NCI-H2171 (cell line): Measurements from ENCODE around the gene SH3BGRL2.

ENCODE experiments used
- DNase-seq: peaks from one replicate; lab custom pipeline; 2025; lab: John Stamatoyannopoulos, UW

The SH3BGRL2 gene

DNA sequence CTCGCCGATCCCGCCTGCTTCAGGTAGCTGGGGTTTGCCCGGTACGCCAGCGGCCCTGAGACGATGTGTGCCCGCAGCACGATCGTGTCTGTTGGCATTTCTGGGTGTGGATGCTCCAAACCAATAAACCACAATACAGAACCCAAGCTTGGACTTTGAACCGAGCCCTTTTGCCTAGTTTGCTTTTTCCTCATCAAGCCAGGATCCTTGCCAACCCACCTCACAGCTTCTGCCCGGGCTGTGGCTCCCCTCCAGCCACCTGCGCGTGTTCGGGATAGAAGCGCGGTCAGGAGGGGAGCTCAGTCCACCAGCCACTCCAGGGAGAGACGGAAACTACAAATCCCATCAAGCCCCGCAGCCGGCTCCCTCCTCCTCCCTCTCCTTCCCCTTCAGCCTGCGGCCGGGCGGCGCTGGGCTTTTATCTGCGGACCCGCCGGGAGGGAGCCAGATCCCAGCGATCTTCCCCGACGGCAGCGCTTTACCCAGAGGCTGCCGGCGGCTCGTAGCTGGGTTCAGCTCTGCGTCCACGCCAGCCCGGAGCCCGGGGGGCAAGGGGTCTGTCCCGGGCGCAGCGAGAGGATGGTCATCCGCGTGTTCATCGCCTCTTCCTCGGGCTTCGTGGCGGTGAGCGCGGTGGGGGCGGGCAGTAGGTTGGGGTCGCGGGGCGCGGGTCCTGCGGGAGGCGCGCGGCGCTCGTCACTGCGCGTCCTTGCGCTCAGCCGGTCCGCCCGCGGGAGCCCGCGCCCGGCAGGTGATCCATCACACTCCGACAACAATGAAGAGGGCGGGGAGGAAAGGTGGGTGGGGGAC, at the start of gene SH3BGRL2:
TSS of gene SH3BGRL2 (plus strand) at position 447 of the 810 bp plus-strand sequence. CDS start at position 580, 133 bp downstream.
- peak; percentile 72 for DNase-seq

DNA sequence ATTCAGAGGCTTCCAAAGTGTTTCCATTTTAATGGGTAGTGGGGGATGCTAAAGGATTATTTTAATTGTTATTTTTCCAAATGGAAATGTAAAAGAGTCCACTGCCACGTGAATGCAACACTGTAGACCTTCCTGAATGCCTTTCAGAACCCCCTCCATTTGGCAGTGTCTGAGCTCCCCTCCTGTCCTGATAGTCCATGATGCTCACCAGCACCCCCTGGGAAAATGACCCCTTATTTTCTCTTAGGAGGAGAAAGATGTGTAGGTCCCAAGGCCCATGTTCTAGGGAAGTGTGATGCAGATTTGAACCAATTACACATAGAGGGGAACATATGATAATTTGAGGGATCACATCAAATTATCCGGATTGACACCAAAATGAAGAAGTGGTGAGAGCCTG, 46.8 kb upstream of the SH3BGRL2 start:
- DNase-seq, result no peak

DNA sequence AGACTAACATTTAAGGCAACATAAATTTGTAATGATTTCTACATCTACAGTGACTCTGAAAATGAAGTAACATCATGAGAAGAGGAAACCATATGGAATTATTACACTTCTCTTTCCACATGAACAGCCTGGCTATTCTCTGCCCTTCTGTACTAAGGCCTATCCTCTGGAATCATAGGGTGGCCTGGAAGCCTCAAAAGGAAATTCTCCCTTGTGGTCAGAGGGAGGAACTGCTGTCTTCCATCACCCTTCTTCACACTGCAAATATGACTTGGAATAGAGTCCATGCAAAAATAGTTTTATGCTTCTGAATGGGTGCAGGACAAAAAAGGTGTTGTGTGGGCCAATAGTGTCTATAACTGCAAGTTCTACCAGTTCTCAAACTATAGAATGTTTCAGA, 44.6 kb upstream of the SH3BGRL2 start:
- peak; percentile 1 for DNase-seq

DNA sequence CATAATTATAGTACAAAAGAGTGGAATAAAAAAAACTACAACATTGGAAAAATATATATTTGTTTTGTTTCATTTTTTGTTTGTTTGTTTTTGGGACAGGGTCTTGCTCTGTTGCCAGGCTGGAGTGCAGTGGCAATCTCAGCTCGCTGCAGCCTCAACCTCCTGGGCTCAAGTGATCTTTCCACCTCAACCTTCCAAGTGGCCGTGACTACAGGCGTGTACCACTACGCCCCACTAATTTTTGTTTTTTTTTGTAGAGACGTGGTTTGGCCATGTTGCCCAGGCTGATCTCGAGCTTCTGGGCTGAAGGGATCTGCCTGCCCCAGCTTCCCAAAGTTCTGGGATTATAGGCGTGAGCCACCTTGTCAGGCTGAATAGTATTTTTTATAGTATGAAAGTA, 41.4 kb upstream of the SH3BGRL2 start:
- no peak for DNase-seq

DNA sequence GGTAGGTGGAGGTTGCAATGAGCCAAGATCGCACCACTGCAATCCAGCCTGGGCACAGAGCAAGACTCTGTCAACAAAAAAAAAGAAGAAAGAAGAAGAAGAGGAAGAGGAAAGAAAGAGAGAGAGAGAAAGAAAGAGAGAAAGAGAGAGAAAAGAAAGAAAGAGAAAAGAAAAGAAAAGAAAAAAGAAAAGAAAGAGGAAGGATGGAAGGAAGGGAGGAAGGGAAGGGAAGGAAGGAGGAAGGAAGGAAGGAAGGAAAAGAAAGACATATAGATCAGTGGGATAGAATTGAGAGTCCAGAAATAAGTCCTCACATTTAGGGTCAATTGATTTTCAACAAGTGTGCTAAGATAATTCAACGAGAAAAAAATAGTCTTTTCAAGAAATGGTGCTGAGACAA, 34.0 kb upstream of the SH3BGRL2 start:
- no peak for DNase-seq

DNA sequence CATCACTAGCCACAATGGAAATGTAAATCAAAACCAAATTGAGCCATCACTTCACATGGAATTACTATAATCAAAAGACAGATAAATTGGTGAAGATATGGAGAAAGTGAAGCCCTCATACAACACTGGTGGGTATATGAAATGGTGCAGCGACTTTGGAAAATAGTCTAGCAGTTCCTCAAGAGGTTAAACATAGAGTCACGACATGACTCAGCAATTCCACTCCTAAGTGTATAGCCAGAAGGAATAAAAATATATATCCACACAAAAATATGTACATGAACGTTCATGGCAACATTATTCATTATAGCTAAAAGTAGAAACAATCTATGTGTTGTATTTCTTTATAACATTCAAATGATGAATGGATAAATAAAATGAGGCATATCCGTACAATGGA, 33.1 kb upstream of the SH3BGRL2 start:
- no peak for DNase-seq

DNA sequence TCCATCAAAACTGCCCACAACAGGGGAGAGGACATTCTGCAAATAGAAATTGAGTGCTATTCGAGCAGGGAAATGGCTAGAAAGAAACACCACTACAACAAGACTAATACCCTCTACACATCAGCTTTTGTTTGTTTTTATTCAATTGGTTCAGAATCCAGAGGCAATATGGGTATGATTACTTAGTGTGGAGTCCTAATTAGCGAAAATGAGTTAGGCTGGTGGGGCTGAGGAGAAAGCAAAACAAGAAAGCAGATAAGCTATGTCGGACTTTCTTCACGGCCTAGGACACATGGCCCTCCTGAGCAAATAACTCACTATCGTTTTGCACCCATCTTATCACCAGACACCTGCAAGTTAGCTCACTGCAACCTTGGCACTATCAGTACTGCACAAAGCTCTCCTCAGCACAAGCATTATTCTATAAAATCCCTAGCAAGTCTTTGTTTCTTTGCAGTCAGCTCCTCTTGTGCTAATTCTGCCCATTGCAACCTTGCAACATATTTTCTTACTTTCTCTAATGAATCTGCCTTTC, 31.3 kb upstream of the SH3BGRL2 start:
- DNase-seq, result no peak

DNA sequence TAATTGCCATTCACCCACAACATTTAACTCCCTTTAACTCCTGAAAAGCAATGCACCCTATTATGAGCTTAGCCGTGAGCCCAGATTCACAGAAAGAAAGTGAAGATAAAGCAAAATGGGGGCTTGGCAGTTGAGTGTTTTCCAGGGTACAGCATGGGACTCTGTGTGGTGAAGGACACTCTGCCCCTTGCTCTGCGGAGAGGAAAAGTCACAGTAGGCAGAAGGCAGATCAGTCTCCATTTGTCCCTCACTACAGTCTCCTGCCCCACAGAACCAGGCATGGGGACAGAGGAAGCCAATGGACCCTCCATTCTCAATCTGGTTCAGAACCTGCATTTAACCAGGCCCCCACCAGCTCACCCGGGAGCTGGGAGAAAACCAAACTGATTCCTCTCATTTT, 30.8 kb upstream of the SH3BGRL2 start:
- no peak for DNase-seq

DNA sequence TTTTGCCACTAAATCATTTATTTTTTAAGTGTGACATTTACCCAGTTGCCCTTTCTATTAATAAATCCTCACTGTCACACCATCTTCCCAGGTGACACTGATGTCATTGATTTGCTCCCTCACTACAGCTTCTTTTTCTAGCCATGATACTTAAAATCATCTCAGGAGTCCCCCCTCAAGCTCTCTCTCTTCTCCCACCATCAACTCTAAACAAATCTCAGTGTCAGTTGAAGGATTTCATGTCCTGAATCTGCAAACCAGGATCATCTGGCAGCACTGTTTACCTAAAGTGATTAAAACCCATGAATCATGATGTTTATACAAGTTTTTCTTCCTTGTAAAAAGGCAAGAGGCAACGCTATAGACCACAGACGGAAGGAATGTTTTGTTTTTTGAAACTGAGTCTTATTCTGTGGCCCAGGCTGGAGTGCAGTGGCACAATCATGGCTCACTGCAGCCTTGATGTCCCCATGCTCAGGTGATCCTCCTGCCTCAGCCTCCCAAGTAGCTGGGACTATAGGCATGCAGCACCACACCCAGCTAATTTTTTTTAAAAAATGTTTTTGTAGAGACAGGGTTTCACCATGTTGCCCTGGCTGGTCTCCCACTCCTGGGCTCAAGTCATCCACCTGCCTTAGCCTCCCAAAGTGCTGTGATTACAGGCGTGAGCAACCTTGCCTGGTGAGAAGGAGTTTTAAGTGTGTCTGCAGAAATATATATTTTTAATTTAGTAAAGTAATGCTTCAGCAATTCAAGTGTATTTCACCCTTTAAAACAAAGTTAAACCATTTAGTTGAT, 30.1 kb upstream of the SH3BGRL2 start:
- no peak for DNase-seq

DNA sequence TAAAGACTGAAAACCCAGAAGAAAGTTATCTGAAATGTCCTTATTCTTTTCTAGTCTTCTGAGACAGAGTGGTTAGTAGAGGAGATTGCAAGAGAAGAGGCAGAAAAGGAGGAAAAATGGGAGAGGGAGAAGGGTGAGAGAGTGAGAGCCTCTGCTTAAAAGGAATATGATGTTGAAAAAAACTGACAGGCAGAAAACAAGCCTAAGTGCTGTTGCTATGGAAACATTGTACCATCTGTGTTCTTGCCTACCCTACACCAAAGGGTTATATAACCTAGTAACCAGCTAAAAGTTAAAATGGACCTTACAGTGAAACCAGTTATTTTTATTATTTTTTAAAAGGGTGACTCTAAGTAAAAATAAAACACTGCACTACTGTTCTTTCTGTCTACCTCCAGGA, 28.3 kb upstream of the SH3BGRL2 start:
- DNase-seq, result peak; percentile 77

DNA sequence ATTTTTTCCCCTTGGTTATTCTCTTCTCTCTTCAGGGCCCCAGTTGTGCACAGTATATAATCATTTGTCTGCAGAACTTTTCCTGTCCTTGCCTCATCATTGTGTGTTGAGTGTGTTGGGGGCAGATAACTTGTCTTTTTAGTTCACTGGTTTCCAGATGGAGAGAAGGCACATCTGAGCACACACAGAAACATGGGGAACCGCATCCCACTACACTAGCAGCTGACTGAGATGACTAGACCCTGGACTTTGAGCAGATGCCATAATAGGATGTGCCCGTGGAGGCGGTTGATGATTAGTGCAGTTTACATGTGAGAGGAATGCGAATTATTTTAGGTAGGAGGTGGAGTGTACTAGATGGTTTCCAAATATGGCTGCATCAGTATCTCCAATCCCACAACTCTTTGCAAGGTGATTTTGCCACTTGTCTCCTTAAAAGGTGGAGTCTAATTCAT, 26.5 kb upstream of the SH3BGRL2 start:
- no peak for DNase-seq

DNA sequence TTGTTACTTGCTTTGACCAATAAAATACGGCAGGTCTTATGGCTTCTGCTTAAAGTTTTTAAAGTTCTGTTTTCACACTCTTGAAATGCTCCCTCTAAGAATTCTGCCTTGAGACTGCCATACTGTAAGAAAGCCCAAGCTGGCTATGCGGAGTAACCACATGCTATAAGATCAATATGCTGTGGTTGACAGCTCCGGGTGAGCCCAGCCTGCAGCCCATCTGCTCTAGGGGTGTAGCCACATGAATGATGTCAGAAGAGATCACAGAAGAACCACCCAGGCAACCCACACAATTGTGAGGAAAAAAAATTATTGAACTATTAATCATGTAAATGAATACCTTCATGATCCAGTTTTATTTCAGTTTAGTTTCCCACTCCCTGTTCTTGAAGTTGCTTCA, 26.1 kb upstream of the SH3BGRL2 start:
- peak; percentile 10 for DNase-seq

DNA sequence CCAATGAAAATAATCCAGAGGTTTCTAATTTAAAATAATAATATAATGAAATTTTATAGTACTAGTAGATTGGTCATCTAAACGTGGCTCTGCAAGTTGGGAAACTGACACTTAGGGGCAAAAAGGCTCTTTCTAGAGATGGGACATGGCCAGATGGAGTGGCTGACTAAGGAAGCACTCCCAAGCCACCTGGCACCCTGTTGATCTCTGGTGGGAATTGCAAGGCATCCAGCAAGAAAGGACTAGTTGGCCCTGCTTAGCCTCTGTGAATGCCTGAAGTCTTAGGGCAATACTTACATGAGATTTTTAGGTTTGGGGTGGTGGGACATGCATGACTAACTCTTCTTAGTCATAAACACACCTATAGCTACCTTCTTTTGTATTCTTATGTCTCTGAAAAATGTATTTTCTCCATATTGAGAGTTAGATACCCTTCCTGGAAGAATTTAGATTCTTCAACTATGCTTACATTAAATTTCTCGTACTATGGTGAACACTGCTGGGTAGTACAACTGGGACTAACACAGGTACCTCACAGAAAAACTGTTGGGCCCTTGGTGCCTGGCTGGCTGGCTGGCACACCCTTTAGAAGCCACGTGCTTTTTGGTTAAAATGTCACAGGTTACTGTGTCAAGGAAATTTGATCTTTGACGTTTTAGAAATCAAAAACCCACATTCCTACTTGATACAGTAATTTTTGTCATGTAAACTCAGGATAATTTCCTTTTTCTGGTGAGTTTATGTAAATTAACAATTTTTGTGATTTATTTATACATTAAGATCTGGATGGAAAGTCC, 25.0 kb upstream of the SH3BGRL2 start:
- peak; percentile 28 for DNase-seq

DNA sequence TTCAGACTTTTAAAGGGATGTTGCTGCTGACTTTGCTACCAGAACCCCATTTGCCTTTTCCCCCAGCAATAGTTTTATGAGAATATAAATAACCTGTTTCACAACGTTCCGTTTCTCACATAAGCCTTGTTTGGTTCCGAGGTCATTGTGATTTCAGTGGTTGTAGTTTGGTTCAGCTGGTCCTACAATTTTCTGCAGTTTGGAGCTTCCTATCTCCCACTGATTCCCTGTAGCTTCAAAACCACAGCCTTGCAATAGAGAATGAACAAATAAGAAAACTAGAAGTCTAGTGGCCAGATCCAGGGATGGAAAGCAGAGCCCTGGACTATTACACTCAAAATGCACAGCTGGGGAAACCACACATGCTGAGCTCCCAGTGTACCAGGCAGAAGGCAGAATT, 24.1 kb upstream of the SH3BGRL2 start:
- DNase-seq, result no peak

DNA sequence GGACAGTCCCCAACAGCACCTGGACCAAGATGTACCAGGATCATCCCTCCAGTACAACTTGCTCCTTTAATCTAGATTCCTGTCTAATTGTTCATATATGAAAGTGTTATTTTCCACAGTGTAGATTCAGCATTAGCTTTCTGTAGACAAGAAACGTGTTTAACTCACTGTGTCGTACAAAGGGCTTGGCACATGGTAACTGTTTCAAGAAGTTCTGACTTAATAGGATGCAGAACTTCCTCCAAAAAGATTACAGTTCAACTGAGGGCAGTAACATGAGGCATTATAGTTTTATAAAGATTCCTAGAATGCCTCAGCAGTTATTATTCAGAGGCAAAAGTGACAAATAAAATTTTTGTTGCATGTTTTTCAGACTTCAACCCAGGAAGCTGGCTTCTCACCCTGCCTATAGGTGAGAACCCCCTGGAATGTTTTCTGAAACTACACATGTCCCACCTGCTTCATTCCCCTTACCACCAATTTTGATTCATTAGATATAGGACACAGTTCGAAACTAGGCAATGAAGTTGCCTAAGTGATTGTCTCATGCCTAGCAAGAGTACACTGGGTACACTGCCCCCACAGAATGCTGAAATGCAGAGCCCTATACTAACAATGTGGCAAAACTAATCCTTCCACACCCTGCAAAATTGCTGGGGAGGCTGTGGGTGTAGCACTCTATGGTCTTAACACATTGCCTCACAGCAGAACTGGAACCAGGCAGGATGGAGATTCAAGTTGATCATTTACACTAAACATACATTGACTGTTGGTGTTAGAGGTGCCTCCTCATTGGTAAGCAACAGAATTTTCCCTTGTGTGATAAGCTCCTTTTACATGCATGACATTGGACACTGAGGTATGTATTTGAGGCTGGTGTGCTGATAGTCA, 22.6 kb upstream of the SH3BGRL2 start:
- no peak for DNase-seq

DNA sequence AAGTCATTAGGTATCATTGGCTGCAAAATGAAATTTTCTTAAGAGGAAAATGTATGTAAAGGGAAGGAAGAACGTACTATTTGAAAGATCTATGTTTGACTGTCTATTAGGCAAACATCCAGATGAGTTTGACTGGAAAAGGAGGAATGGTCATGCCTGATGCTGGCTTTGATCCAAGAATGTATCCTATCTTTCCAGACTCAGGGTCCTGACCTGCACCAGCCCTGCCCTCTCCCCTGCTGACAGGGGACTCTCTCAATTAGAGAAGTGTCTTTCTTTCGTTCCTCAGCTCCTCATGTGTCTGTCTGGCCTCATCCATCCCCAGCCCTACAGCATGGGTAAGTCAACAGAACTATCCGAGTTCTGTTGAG, 21.9 kb upstream of the SH3BGRL2 start:
- DNase-seq, result no peak

DNA sequence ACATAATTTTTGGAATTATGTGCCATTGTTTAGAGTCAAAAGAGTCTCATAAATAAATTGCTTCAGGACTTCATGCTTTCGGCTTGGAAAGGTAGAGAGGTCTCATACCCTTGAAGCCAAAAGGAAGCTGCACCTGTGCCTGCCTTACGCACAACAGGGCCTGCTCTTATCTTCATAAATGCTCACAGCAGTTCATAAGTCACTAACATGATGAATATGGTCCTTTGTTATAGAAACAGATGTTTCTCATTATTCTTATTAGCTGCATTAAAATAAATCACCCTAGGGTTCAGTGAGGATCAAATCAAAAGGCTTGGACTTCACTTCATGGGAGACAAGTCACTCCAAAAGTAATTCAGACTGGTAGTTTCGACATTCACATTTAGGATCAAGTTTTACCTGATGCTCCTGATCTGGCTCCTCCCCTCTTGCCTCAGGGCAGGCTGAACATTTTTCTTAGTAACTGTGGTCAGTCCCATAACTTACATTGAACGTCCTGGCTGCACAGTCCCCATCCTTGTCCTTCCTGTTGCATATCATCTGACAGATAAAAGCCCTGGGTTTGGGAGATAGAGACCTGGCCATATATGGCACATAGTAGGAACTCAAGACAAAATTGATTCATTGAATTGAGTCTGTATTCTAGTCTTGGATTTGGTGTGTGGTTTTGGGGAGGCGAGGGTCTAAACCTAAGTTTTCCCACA, 20.7 kb upstream of the SH3BGRL2 start:
- DNase-seq, result no peak

DNA sequence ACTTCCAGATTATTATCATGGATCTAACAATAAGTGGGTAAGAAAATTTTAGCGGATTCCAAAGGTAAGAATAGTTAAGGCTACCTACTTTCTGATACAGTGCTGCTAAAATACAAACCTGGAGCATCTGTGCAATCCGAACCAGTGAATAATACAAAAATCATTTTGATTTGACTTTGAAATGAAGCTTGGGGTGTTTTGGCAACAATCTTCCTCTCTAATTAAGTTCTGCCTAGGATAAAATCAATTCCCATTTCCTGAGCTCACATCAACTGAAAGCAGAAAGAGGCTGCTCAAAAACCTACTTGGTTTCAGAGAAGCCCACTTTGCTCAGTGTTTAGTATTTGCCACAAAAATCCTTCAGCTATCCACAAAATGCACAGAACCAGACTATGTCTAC, 18.7 kb upstream of the SH3BGRL2 start:
- no peak for DNase-seq

DNA sequence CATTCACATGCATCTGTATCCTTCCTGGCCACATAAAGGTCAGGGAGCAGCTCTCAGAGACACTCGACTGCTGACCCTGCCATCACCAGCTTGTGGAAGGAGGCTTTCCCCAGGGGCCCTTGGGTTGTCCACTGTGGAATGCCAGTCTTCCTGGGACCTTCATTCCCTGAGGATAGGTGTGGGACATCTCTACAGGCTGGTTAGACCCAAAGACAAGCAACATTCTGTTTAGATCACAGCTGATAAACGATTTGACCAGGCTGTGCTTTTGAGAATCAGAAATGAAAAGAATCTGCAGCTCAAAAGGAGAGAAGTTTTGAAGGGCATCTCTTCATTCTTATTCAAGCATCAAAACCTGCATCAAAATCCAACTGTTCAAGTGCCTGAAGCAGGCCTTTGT, 18.2 kb upstream of the SH3BGRL2 start:
- no peak for DNase-seq

DNA sequence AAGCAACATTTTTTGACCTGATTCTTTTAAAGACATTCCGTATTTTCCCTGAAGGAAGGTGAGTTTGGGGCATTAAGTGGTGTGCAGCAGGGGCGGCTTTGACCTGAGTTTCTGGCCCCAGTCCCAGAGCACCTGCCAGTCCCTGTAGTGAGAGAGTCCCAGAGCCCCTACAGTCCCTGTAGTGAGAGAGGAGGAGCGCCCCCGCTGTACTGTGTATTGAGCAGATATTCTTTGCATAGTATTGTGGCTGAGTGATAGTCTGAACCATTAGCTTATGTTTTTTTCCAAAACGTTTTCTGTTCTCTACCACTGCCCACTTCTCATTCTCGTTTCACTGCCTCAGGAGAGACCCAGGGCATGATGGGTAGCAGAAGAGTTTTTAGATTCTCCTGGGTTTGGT, 17.2 kb upstream of the SH3BGRL2 start:
- DNase-seq, result no peak
